Thyroid gland (tissue), 4 donors: ENCODE results near the gene ACTL7B. TPM values are rescaled to one million over a fixed set of nuclear protein-coding genes. Genes with fewer than 3 reads are reported as not detected.

Experiments used
- DNase-seq, 2 donors: peaks; one replicate each; pipeline ENCODE4 v3.0.0-alpha.2; 2019
- H3K27ac ChIP-seq, 3 donors: fragments of 200-600 bp; sonication (generic); 1 replicate in 2 of 3; 2 replicates in 1 of 3; pipeline ENCODE4 v1.5.1; 2016 to 2019; ENCODE audit warnings: mild to moderate bottlenecking in 1 of 3, moderate library complexity in 1 of 3
- H3K27me3 ChIP-seq: fragments of 200-600 bp; sonication (generic); one replicate; pipeline ENCODE4 v1.5.1; 2019
- H3K36me3 ChIP-seq, 2 donors: fragments of 200-600 bp; sonication (generic); one replicate each; pipeline ENCODE4 v1.5.1; 2016 to 2019
- H3K4me1 ChIP-seq, 2 donors: fragments of 200-600 bp; sonication (generic); one replicate each; pipeline ENCODE4 v1.5.1; 2017 to 2019
- H3K4me3 ChIP-seq, 3 donors: fragments of 200-600 bp; sonication (generic); replicated peaks in 1 of 3; 1 replicate in 2 of 3; 2 replicates in 1 of 3; pipeline ENCODE4 v1.5.1; 2016; ENCODE audit warnings: mild to moderate bottlenecking in 1 of 3
- H3K9me3 ChIP-seq: fragments of 200-600 bp; sonication (generic); one replicate; pipeline ENCODE4 v1.5.1; 2017
- POLR2A ChIP-seq, 2 donors: fragments of 450-650 bp; IDR thresholded peaks; one replicate each; pipeline ENCODE4 v1.6.1; 2017; ENCODE audit warnings: antibody characterized with exemption in 2 of 2, mild to moderate bottlenecking in 2 of 2, moderate library complexity in 1 of 2
- WGBS, 2 donors: methylation state at CpG; one replicate each; pipeline ENCODE4 v1.1.5; 2017; 5-methylcytosine and 5-hydroxymethylcytosine counted together
- intact Hi-C: fragments of 100-400 bp; cut with DNase I; formaldehyde crosslinking; loops from one replicate; pipeline ENCODE4 v1.15.1; 2023
- total RNA-seq, 4 donors: library from RNA; depleted of rRNA; stranded (reverse); fragments of >200 nt; gene quantifications; one replicate each; pipeline ENCODE4 v1.2.3, GENCODE V29; 2016
- TF ChIP-seq, protein P1 (sequence below), 6 experiments: fragments of 200-600 bp in 3 of 6; fragments of 450-650 bp in 3 of 6; sonication (generic) in 3 of 6; IDR thresholded peaks; one replicate each; pipeline ENCODE4 v1.5.1; 2016 to 2019; ENCODE audit warnings: antibody characterized with exemption in 6 of 6, mild to moderate bottlenecking in 2 of 6, inconsistent platforms in 1 of 6, moderate library complexity in 1 of 6

The ACTL7B gene
- total RNA-seq, 4 donors from 2014 or later: 0.33 to 0.54 TPM; not detected in 2

DNA sequence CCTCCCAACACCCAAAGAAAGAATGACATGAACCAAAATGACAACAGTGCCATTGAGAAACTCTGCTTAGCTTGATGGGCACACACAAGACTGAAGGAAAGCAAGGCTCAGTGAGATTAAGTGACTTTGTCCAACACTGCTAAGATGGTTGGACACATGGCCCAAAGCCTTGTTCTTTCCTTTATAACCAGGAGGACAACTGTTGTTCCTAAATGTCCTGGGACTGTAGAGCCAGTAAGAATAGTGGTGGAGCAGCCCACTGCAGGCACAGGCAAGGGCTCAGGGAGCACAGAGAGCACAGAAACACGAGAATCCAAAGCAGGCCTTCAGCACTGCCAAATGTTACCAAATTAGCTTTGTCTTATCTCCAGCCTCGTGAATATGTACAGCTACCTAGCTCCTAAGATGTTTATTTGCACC lies 10.2 kb upstream of the ACTL7B start:
- intact Hi-C loops: loop anchor here (10.0 kb wide), 1 partner anchor 61 kb away; no protein-coding TSS in a partner anchor

DNA sequence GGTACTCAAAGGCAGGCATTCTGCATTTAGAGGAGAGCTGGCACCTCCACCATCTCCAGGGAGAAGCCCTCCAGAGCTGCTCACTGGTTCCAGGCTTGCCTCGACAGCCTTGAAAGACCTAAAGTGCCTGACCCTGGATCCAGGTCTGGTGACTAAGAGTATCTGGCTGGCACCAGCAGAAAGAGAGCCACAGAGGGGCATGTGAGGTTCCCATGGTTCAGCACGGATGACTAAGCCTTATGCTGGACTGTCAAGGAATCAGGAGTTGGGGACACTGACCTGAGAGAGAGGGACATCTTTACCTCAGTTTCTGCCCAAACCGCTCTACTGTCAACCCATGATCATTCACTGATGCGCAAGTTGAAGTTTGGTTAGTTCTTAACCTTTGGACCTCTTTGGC lies 9.3 kb upstream of the ACTL7B start:
- DNase-seq: no peak
- no peak overlapping the region for H3K27ac ChIP-seq
- peaks cover 0 to 5% of the 10 kb centered on the region in 2 donors for H3K4me1 ChIP-seq
- WGBS, 2 donors: 90 to 93% methylated on average over 3 to 4 of the region's 4 CpGs
- no peaks in the 10 kb centered on the region for H3K36me3 ChIP-seq
- intact Hi-C loops: loop anchor here (10.0 kb wide), 1 partner anchor 60 kb away; no protein-coding TSS in a partner anchor
- H3K4me3 ChIP-seq: no peak overlapping the region
- no peak for TF ChIP-seq POLR2A (IDR thresholded peaks at IDR 0.05)
- TF ChIP-seq, protein P1, sequence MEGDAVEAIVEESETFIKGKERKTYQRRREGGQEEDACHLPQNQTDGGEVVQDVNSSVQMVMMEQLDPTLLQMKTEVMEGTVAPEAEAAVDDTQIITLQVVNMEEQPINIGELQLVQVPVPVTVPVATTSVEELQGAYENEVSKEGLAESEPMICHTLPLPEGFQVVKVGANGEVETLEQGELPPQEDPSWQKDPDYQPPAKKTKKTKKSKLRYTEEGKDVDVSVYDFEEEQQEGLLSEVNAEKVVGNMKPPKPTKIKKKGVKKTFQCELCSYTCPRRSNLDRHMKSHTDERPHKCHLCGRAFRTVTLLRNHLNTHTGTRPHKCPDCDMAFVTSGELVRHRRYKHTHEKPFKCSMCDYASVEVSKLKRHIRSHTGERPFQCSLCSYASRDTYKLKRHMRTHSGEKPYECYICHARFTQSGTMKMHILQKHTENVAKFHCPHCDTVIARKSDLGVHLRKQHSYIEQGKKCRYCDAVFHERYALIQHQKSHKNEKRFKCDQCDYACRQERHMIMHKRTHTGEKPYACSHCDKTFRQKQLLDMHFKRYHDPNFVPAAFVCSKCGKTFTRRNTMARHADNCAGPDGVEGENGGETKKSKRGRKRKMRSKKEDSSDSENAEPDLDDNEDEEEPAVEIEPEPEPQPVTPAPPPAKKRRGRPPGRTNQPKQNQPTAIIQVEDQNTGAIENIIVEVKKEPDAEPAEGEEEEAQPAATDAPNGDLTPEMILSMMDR (IDR thresholded peaks at IDR 0.05): no peak
- no peaks in the 10 kb centered on the region for H3K27me3 ChIP-seq
- H3K9me3 ChIP-seq: no peaks in the 10 kb centered on the region

More for the DNA sequence above, 10.2 kb upstream of the ACTL7B start:
- H3K9me3 ChIP-seq: no peaks in the 10 kb centered on the region
- TF ChIP-seq, protein P1 (IDR thresholded peaks at IDR 0.05): no peak
- TF ChIP-seq POLR2A (IDR thresholded peaks at IDR 0.05): no peak
- no peak overlapping the region for H3K4me3 ChIP-seq
- no peaks in the 10 kb centered on the region for H3K27me3 ChIP-seq
- DNase-seq: no peak
- peaks cover 0 to under 1% of the 10 kb centered on the region in 2 donors for H3K36me3 ChIP-seq
- peaks cover 0 to 5% of the 10 kb centered on the region in 2 donors for H3K4me1 ChIP-seq
- no peak overlapping the region for H3K27ac ChIP-seq
- WGBS, 2 donors: 89 to 97% methylated on average over 2 of the region's 2 CpGs

DNA sequence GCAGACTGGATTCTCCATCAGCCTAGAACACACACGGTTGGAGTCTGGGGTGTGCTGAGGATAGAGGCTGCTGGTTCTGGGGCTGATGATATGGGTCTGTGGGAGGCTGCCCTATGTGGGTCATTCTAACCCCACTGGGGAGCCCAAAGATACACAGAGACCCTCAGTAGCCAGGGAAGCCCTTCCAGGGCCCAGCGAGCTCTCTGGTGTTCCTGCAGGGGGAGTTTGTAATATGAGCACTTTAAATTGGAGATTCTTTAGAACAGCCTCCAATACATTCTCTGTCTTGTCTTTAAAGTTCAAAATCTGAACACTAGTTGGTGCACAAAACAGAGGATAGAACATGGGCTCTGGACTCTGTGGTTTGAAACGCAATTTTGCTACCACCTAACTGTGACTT lies 8.7 kb upstream of the ACTL7B start:
- H3K27me3 ChIP-seq: no peaks in the 10 kb centered on the region
- H3K4me3 ChIP-seq: no peak overlapping the region
- H3K36me3 ChIP-seq: no peaks in the 10 kb centered on the region
- intact Hi-C loops: loop anchor here (10.0 kb wide), 1 partner anchor 60 kb away; no protein-coding TSS in a partner anchor
- H3K27ac ChIP-seq: no peak overlapping the region
- no peak for TF ChIP-seq POLR2A (IDR thresholded peaks at IDR 0.05)
- TF ChIP-seq, protein P1 (IDR thresholded peaks at IDR 0.05): no peak
- H3K4me1 ChIP-seq: peaks cover 0 to 5% of the 10 kb centered on the region in 2 donors
- WGBS, 2 donors: 63 to 77% methylated on average over 3 of the region's 3 CpGs
- H3K9me3 ChIP-seq: no peaks in the 10 kb centered on the region
- DNase-seq: no peak

DNA sequence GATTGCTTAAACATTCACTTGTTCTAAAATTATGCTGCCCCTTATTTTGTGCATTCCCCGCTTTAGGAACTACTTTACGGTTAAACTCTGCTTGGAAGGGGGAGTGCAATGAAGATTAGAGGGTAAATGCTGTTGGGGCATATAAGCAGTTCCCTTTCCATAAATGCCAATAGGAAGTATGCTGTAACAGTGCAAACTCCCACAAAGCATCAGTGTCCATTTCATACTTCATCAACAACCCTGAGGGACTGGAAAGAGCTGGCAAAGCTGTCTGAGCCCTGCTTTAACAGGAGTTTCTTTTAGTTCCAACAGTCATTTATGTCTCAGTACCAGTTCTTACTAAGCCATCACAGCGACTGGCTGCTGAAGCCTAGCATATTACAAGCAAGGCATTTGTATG lies 8.1 kb upstream of the ACTL7B start:
- 91 to 95% methylated on average over 3 of the region's 3 CpGs for WGBS, 2 donors
- DNase-seq: no peak
- Histone ChIP-seq H3K27ac (no peak overlapping the region), H3K27me3 (no peaks in the 10 kb centered on the region), H3K36me3 (no peaks in the 10 kb centered on the region), H3K9me3 (no peaks in the 10 kb centered on the region), H3K4me1 (peaks cover 0 to under 1% of the 10 kb centered on the region in 2 donors), H3K4me3 (no peak overlapping the region)
- no peak for TF ChIP-seq POLR2A (IDR thresholded peaks at IDR 0.05)
- TF ChIP-seq, protein P1 (IDR thresholded peaks at IDR 0.05): no peak
- intact Hi-C loops: loop anchor here (10.0 kb wide), 1 partner anchor 59 kb away; no protein-coding TSS in a partner anchor

DNA sequence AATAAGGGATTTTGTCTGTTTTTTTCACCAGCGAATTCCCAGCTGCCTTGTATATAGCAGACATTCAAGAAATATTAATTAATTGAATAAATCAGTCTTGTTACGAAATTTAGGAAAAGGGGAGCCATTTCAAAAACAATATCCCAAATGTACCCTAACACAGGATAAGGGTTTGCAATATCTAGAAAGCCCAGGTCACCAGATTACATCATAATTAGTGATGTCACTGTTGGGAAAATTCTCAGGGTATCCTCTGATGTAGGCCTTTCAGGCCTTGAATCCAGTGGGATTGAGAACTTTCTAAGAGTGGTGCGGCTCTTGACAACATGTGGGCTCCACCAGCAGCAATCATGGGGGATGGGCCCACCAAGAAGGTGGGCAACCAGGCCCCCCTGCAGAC lies 6.2 kb upstream of the ACTL7B start, which contains the start of gene ACTL7A:
ACTL7A (plus strand) TSS at position 270 of the 400 bp plus-strand sequence; CDS start at position 327, 57 bp downstream.
- Histone ChIP-seq H3K4me1 (no peaks in the 10 kb centered on the region), H3K27ac (no peak within 1 kb of the TSS), H3K4me3 (no peak within 1 kb of the TSS), H3K36me3 (no peaks in the 10 kb centered on the region), H3K9me3 (no peaks in the 10 kb centered on the region), H3K27me3 (no peaks in the 10 kb centered on the region)
- intact Hi-C loops: loop anchor here (10.0 kb wide), 1 partner anchor 57 kb away; no protein-coding TSS in a partner anchor
- WGBS, 2 donors: 94 to 97% methylated on average over 3 of the region's 3 CpGs
- no peak for DNase-seq
- TF ChIP-seq POLR2A (IDR thresholded peaks at IDR 0.05): no peak
